T-cell (primary cell): ENCODE results near the gene DMBT1. TPM values are rescaled to one million over a fixed set of nuclear protein-coding genes. Genes with fewer than 3 reads are reported as not detected.
"Not testable (repeated sequence)": the region's sequence is repeated elsewhere in the genome, so short reads cannot be mapped to it uniquely, and the experiment has no call there.

Experiments
- ATAC-seq, 4 experiments: fragments of 200-7000 bp in 3 of 4; fragments of 150-1000 bp in 1 of 4; cut with Tn5 transposase; replicated peaks in 1 of 4; 1 replicate in 3 of 4; 2 replicates in 1 of 4; pipeline ENCODE4 v1.10.0; 2021; ENCODE audit warnings: moderate library complexity in 3 of 4, mild to moderate bottlenecking in 2 of 4, moderate number of reproducible peaks in 1 of 4
- CTCF ChIA-PET, 2 donors: fragments of 300-600 bp; sonication (Branson Sonifier 250); formaldehyde crosslinking; loops; one replicate each; lab custom pipeline; 2022; ENCODE audit warnings: antibody characterized with exemption in 2 of 2; lab: Charles Lee
- POLR2A ChIA-PET, 2 donors: fragments of 300-600 bp; sonication (Branson Sonifier 250); formaldehyde crosslinking; loops; one replicate each; lab custom pipeline; 2022; ENCODE audit warnings: antibody characterized with exemption in 2 of 2; lab: Charles Lee
- DNase-seq, 35 experiments: peaks; one replicate each; pipeline versions ENCODE4 v3.0.0 to v3.0.0-alpha.2; 2013 to 2023
- H3K27ac ChIP-seq: one replicate; pipeline ENCODE4 v1.5.1; 2013; ENCODE audit warnings: low read length
- H3K27me3 ChIP-seq, 2 experiments: replicated peaks in 1 of 2; 1 replicate in 1 of 2; 2 replicates in 1 of 2; pipeline versions ENCODE4 v1.6.1 to v1.7.0; 2013; ENCODE audit warnings: low read length in 1 of 2, mixed read lengths in 1 of 2; ENCODE audit not compliant: control insufficient read depth in 2 of 2, insufficient read depth in 2 of 2; ENCODE audit errors: extremely low read depth in 1 of 2
- H3K36me3 ChIP-seq, 2 donors: 1 replicate in 1 of 2; 2 replicates in 1 of 2; pipeline versions ENCODE4 v1.6.1 to v1.7.0; 2013; ENCODE audit warnings: low read length in 1 of 2; ENCODE audit not compliant: control insufficient read depth in 2 of 2, insufficient read depth in 1 of 2; ENCODE audit errors: extremely low read depth in 1 of 2
- H3K4me1 ChIP-seq, 2 experiments: 1 replicate in 1 of 2; 2 replicates in 1 of 2; pipeline versions ENCODE4 v1.6.1 to v1.7.0; 2013; ENCODE audit warnings: low read length in 2 of 2, mixed read lengths in 1 of 2; ENCODE audit not compliant: insufficient read depth in 2 of 2, control insufficient read depth in 1 of 2; ENCODE audit errors: extremely low read depth in 1 of 2
- H3K4me3 ChIP-seq, 2 donors: 1 replicate in 1 of 2; 2 replicates in 1 of 2; pipeline versions ENCODE4 v1.5.1 to v1.7.0; 2013; ENCODE audit warnings: mild to moderate bottlenecking in 2 of 2, low read length in 1 of 2, moderate library complexity in 1 of 2; ENCODE audit not compliant: control insufficient read depth in 1 of 2; ENCODE audit errors: extremely low read depth in 1 of 2
- H3K9me3 ChIP-seq: 2 replicates; pipeline ENCODE4 v1.7.0; 2013
- H3K27ac Mint-ChIP-seq, 2 donors: one replicate each; pipeline ENCODE4 v1.8.0; 2020 to 2021; ENCODE audit warnings: mild to moderate bottlenecking in 2 of 2, mixed read lengths in 2 of 2
- H3K27me3 Mint-ChIP-seq, 2 donors: one replicate each; pipeline ENCODE4 v1.8.0; 2021 to 2022; ENCODE audit warnings: mixed read lengths in 2 of 2
- H3K36me3 Mint-ChIP-seq: one replicate; pipeline ENCODE4 v1.8.0; 2021; ENCODE audit warnings: mixed read lengths
- H3K4me1 Mint-ChIP-seq, 3 donors: one replicate each; pipeline ENCODE4 v1.8.0; 2020 to 2022; ENCODE audit warnings: mixed read lengths in 3 of 3, mild to moderate bottlenecking in 1 of 3
- H3K4me3 Mint-ChIP-seq, 3 donors: one replicate each; pipeline ENCODE4 v1.8.0; 2020 to 2022; ENCODE audit warnings: mild to moderate bottlenecking in 3 of 3, mixed read lengths in 3 of 3, moderate library complexity in 3 of 3
- H3K9me3 Mint-ChIP-seq, 3 donors: one replicate each; pipeline ENCODE4 v1.8.0; 2020 to 2022; ENCODE audit warnings: mixed read lengths in 3 of 3
- WGBS: methylation state at CpG from one replicate; pipeline ENCODE4 v1.1.5; 2013; ENCODE audit warnings: missing lambda C conversion rate; ENCODE audit not compliant: insufficient coverage; 5-methylcytosine and 5-hydroxymethylcytosine counted together
- total RNA-seq, 35 experiments: library from RNA in 6 of 35; stranded (reverse) in 6 of 35; fragments of 120-200 nt in 1 of 35; gene quantifications; one replicate each; pipeline versions ENCODE4 v1.2.1 to v1.2.4 and lab custom pipeline; 2013 to 2026

The DMBT1 gene
- total RNA-seq, 5 donors from 2014 or later (not counting 1 experiment from before 2014, with no cell fraction given): 0.10 to 0.18 (median 0.13) TPM; not detected in 2

DNA sequence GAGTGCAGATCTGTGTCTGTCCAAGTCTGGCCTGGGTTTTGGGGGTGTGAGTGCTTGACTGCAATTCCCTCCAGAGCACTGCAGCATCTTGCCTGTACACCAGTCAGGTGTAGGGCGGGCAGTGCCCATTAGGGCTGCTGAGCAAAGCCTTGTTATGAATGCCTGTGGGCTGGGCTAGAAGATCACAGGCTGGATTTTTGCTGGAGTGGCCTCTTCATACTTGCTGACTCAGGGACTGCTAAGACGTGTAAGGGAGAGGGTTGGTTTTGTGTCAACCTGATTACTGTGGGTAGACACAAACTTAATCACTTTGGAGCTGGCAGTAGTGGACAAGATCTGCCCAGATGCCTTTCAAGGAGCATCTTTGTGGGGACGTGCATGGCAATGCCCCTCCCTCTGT, 29.6 kb downstream of the DMBT1 start:
- Histone ChIP-seq H3K36me3 (no peaks in the 10 kb centered on the region), H3K4me1 (no peaks in the 10 kb centered on the region), H3K9me3 (no peaks in the 10 kb centered on the region), H3K4me3 (no peak overlapping the region), H3K27me3 (peaks cover 0 to 6% of the 10 kb centered on the region in 2 experiments), H3K27ac (no peak overlapping the region)
- Mint-ChIP-seq H3K27ac (no peak overlapping the region), H3K36me3 (no peaks in the 10 kb centered on the region), H3K4me3 (no peak overlapping the region), H3K9me3 (no peaks in the 10 kb centered on the region), H3K27me3 (peaks cover 3 to 4% of the 10 kb centered on the region in 2 donors), H3K4me1 (no peaks in the 10 kb centered on the region)
- ChIA-PET POLR2A (interaction anchor here in 1 of 2 donors (0.8 kb wide), 1 partner anchor 12 kb away, joined by 3 read pairs; no protein-coding TSS in a partner anchor), CTCF (no interaction called here)
- ATAC-seq (no peak), DNase-seq (no peak)
- WGBS: 48% methylated on average over 3 of the region's 3 CpGs

- peaks cover under 1 to 3% of the 10 kb centered on the region in 2 donors for H3K27me3 Mint-ChIP-seq
- no peak overlapping the region for H3K4me3 ChIP-seq
- no peaks in the 10 kb centered on the region for H3K36me3 Mint-ChIP-seq
- CTCF ChIA-PET: no interaction called here
- no peak overlapping the region for H3K27ac Mint-ChIP-seq
- 41% methylated on average over 3 of the region's 3 CpGs for WGBS
- no peaks in the 10 kb centered on the region for H3K4me1 Mint-ChIP-seq
- no peaks in the 10 kb centered on the region for H3K9me3 Mint-ChIP-seq
- H3K4me3 Mint-ChIP-seq: no peak overlapping the region
- no peaks in the 10 kb centered on the region for H3K4me1 ChIP-seq
- H3K27ac ChIP-seq: no peak overlapping the region
- POLR2A ChIA-PET: no interaction called here
- H3K27me3 ChIP-seq: peaks cover 0 to 4% of the 10 kb centered on the region in 2 experiments
- H3K9me3 ChIP-seq: no peaks in the 10 kb centered on the region
- no peak for ATAC-seq
- DNase-seq: no peak
- no peaks in the 10 kb centered on the region for H3K36me3 ChIP-seq
Observed at GRCh38 chr10:122591736-122592135, 31.2 kb downstream of the DMBT1 start.

- DNase-seq (no peak), ATAC-seq (no peak)
- Mint-ChIP-seq H3K27me3 (peaks cover 0 to 3% of the 10 kb centered on the region in 2 donors), H3K4me3 (no peak overlapping the region), H3K4me1 (no peaks in the 10 kb centered on the region), H3K9me3 (no peaks in the 10 kb centered on the region), H3K36me3 (no peaks in the 10 kb centered on the region), H3K27ac (no peak overlapping the region)
- H3K36me3 ChIP-seq: no peaks in the 10 kb centered on the region
- no peak overlapping the region for H3K4me3 ChIP-seq
- H3K27me3 ChIP-seq: peaks cover 0 to 4% of the 10 kb centered on the region in 2 experiments
- H3K4me1 ChIP-seq: no peaks in the 10 kb centered on the region
- H3K27ac ChIP-seq: no peak overlapping the region
- no peaks in the 10 kb centered on the region for H3K9me3 ChIP-seq
- POLR2A ChIA-PET: no interaction called here
- CTCF ChIA-PET: no interaction called here
- 60% methylated on average over 5 of the region's 10 CpGs for WGBS
Observed at GRCh38 chr10:122592161-122592560, 31.6 kb downstream of the DMBT1 start.

- H3K27me3 ChIP-seq: peaks cover 0 to 7% of the 10 kb centered on the region in 2 experiments
- H3K4me1 ChIP-seq: no peaks in the 10 kb centered on the region
- 66% methylated on average over 6 of the region's 10 CpGs for WGBS
- H3K4me3 Mint-ChIP-seq: no peak overlapping the region
- no peak overlapping the region for H3K27ac Mint-ChIP-seq
- no peak overlapping the region for H3K4me3 ChIP-seq
- H3K27me3 Mint-ChIP-seq: peaks cover 0 to 6% of the 10 kb centered on the region in 2 donors
- DNase-seq (no peak), ATAC-seq (no peak)
- H3K9me3 ChIP-seq: no peaks in the 10 kb centered on the region
- H3K27ac ChIP-seq: no peak overlapping the region
- H3K36me3 ChIP-seq: no peaks in the 10 kb centered on the region
- no peaks in the 10 kb centered on the region for H3K36me3 Mint-ChIP-seq
- no peaks in the 10 kb centered on the region for H3K4me1 Mint-ChIP-seq
- ChIA-PET POLR2A (no interaction called here), CTCF (no interaction called here)
- H3K9me3 Mint-ChIP-seq: no peaks in the 10 kb centered on the region
Observed at GRCh38 chr10:122617476-122618270, 57.1 kb downstream of the DMBT1 start.

- Mint-ChIP-seq H3K27ac (no peak overlapping the region), H3K9me3 (peaks cover 0 to 3% (median 0%) of the 10 kb centered on the region in 3 donors), H3K4me1 (no peaks in the 10 kb centered on the region), H3K27me3 (peaks cover 0 to 12% of the 10 kb centered on the region in 2 donors), H3K36me3 (no peaks in the 10 kb centered on the region), H3K4me3 (no peak overlapping the region)
- H3K36me3 ChIP-seq: no peaks in the 10 kb centered on the region
- 28% methylated on average over 3 of the region's 5 CpGs for WGBS
- H3K27ac ChIP-seq: no peak overlapping the region
- ATAC-seq: no peak
- H3K9me3 ChIP-seq: no peaks in the 10 kb centered on the region
- H3K27me3 ChIP-seq: peaks cover 0 to 7% of the 10 kb centered on the region in 2 experiments
- POLR2A ChIA-PET: no interaction called here
- H3K4me1 ChIP-seq: no peaks in the 10 kb centered on the region
- no peak overlapping the region for H3K4me3 ChIP-seq
- no peak for DNase-seq
- CTCF ChIA-PET: no interaction called here
Observed at GRCh38 chr10:122618461-122619165, 58.1 kb downstream of the DMBT1 start.

- H3K4me1 ChIP-seq, H3K4me3 ChIP-seq, H3K9me3 ChIP-seq, DNase-seq, H3K27me3 ChIP-seq, ATAC-seq, POLR2A ChIA-PET, H3K9me3 Mint-ChIP-seq, H3K27ac Mint-ChIP-seq, H3K4me3 Mint-ChIP-seq, H3K4me1 Mint-ChIP-seq, H3K27ac ChIP-seq, H3K36me3 ChIP-seq, CTCF ChIA-PET, H3K36me3 Mint-ChIP-seq: not testable (repeated sequence)
- peaks cover 0 to 14% of the 10 kb centered on the region in 2 donors for H3K27me3 Mint-ChIP-seq
- WGBS: 83% methylated on average over 6 of the region's 8 CpGs
Observed at GRCh38 chr10:122620961-122621360, 60.4 kb downstream of the DMBT1 start.
